SK-N-MC (cell line): ENCODE measurements around the gene ANK2.

Experiments
- EZH2 ChIP-seq: fragments of 200-600 bp; sonication (generic); IDR thresholded peaks from one replicate; pipeline ENCODE4 v1.6.1; 2017; ENCODE audit warnings: antibody characterized with exemption
- FOXP2 ChIP-seq: optimal IDR thresholded peaks from 2 replicates; pipeline ENCODE3; 2011; ENCODE audit warnings: mild to moderate bottlenecking, moderate library complexity; ENCODE audit not compliant: insufficient read depth; ENCODE audit errors: extremely low read length, control extremely low read depth
- POLR2AphosphoS5 ChIP-seq: IDR thresholded peaks from 2 replicates; pipeline ENCODE4 v1.6.1; 2012; ENCODE audit warnings: mild to moderate bottlenecking, low read depth, low read length, borderline replicate concordance

GRCh38 chr4:113382704-113383103 lies 333.3 kb downstream of the ANK2 start:
- TF ChIP-seq EZH2 = no peak
- TF ChIP-seq POLR2AphosphoS5 = no peak
- TF ChIP-seq FOXP2 = no peak
